ENCODE measurements around the gene HEY2. TPM values are rescaled to one million over a fixed set of nuclear protein-coding genes. Genes with fewer than 3 reads are reported as not detected.

HEY2 gene
- total and polyA plus RNA-seq, 9 donors = 3.0 to 19.9 (median 8.2) TPM

DNA sequence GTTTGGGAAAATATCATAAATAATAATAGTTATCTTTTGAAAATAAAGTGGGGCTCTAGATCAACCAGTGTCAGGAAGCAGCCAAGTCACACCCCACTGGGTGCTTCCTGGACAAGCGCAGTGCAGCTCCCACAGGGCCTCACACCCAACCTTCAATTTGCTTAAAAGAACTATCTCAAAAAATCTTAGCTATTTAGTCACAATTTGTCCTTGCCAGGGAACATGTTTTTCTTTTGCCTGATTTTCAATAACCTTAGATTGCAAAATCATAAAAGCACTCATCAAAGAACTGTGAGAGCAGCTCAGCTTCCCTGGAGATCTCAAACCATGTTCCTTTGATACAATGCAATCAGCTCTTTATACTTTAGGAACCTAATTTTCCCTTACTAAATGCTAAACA is 39.7 kb downstream of the HEY2 start:
- H3K4me1 ChIP-seq (ENCODE audit: insufficient read depth) = peaks cover 6% of the 10 kb centered on the region
- intact Hi-C loops (cut with DNase I) = no loop called here
- H3K27ac ChIP-seq = peak overlapping the region in 1 of 2 donors; percentile 99
- WGBS, 3 donors = 83 to 90% (median 86%) methylated on average over 1 of the region's 1 CpG
- DNase-seq = no peak
- no peak overlapping the region for H3K4me3 ChIP-seq
- TF ChIP-seq POLR2A (IDR thresholded peaks at IDR 0.05) (no peak), EP300 (IDR thresholded peaks at IDR 0.05) (no peak)
- TF ChIP-seq, protein P1, sequence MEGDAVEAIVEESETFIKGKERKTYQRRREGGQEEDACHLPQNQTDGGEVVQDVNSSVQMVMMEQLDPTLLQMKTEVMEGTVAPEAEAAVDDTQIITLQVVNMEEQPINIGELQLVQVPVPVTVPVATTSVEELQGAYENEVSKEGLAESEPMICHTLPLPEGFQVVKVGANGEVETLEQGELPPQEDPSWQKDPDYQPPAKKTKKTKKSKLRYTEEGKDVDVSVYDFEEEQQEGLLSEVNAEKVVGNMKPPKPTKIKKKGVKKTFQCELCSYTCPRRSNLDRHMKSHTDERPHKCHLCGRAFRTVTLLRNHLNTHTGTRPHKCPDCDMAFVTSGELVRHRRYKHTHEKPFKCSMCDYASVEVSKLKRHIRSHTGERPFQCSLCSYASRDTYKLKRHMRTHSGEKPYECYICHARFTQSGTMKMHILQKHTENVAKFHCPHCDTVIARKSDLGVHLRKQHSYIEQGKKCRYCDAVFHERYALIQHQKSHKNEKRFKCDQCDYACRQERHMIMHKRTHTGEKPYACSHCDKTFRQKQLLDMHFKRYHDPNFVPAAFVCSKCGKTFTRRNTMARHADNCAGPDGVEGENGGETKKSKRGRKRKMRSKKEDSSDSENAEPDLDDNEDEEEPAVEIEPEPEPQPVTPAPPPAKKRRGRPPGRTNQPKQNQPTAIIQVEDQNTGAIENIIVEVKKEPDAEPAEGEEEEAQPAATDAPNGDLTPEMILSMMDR (IDR thresholded peaks at IDR 0.05) = no peak
- H3K9me3 ChIP-seq = no peaks in the 10 kb centered on the region
- no peaks in the 10 kb centered on the region for H3K27me3 ChIP-seq
- H3K36me3 ChIP-seq = no peaks in the 10 kb centered on the region

DNA sequence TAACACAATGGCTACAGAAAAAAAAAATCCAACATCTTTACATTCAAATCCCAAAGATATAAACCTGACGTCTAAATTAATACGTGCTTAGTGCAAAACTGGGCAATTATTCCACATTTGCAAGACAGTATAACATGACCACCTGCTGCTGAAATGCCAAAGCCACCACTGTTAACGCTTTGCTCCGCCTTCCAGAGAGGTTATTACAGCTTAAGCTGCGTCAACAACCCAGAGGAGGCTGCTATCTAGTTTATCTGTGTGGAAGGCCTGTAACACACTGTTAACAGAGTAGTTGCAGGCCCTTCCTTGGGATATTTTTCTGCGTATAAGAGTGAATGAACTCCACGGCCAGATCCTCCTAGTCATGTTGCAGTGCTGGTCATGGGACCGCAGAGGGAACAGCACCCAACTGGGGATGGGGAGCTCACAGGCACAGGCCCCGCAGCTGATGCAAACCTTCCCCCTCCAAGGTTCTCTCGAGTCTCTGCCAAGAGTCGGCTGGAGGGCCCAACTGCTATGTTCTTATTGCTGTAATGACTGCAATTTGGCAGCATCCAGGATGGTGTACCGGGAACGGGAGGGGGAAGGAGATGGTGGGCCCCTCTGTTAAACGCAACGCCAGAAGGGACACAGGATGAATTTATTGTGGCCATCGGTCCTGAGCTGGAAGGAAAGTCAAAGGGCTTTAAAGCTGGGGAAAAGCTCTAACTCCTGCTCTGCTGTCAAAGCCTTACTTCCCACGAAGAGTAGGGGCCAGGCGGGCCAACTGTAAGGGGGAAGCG is 40.3 kb downstream of the HEY2 start:
- Histone ChIP-seq H3K27ac (peak overlapping the region; percentile 99), H3K9me3 (no peaks in the 10 kb centered on the region), H3K4me3 (peak overlapping the region; percentile 75), H3K27me3 (no peaks in the 10 kb centered on the region), H3K4me1 (ENCODE audit: insufficient read depth) (peaks cover 6% of the 10 kb centered on the region), H3K36me3 (no peaks in the 10 kb centered on the region)
- intact Hi-C loops (cut with DNase I) = loop anchor here (2.0 to 5.0 kb wide), 2 partner anchors 167 to 168 kb away; partner anchors contain the start of gene HINT3 (in 4 of the 4)
- 17 to 22% (median 20%) methylated on average over 19 of the region's 19 CpGs for WGBS, 3 donors
- TF ChIP-seq, protein P1 (IDR thresholded peaks at IDR 0.05) = no peak
- no peak for TF ChIP-seq EP300 (IDR thresholded peaks at IDR 0.05)
- no peak for TF ChIP-seq POLR2A (IDR thresholded peaks at IDR 0.05)
- DNase-seq = peak; percentile 59 to 69 (median 68)

DNA sequence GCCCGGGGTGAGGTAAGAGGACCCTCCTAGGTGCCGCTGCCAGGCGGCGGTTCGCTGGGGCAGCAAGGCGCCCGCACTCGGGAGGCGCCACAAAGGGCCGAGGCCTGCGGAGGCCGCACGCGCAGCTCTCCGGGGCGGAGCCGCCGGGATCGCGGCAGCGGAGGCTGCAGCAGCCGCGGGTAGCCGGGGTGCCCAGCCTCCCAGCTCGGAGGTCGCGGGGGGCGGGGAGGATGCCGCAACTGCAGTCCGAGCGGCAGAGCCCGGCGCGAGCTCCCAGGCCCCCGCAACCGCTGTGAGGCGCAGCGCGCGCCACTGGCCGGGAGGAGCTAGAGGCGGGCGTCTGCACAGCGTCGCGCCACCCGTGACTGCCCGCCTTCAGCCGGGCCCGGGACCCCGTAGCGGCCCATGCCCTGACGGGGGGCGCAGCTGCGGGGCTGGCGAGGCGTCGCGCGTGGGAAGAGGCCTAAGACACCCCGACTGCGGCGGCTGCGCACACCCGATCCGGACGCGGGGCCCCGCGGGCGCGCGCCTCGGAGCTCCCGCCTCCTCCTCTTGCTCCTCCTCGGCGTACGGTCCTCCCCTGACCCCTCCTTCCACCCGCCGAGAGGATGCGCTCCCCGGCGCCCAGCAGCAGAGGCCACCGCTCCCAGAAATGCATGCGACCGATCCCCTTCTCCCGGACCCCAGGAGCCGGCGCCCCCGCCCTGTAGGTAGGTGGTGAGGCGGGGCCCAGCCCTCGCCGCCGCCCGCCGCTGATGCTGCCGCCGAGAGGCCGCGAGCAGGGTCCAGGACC is 41.1 kb downstream of the HEY2 start, which contains the start of gene NCOA7:
Gene NCOA7, plus strand, starts transcription at position 603 of the 793 bp plus-strand sequence. CDS start 24,395 bp downstream, outside the sequence.
- peak within 1 kb of the TSS; percentile 75 for H3K4me3 ChIP-seq
- H3K36me3 ChIP-seq = no peaks in the 10 kb centered on the region
- intact Hi-C loops (cut with DNase I) = loop anchor here (2.0 to 5.0 kb wide), 2 partner anchors 166 to 167 kb away; partner anchors contain the start of gene HINT3 (in 4 of the 4)
- peak; percentile 81 to 87 (median 85) for DNase-seq
- H3K9me3 ChIP-seq = no peaks in the 10 kb centered on the region
- TF ChIP-seq, protein P1 (IDR thresholded peaks at IDR 0.05) = peak in 2 of 3 donors; percentile 4 to 7
- TF ChIP-seq EP300 (IDR thresholded peaks at IDR 0.05) (no peak), POLR2A (IDR thresholded peaks at IDR 0.05) (peak; percentile 89)
- 0 to 1% (median 1%) methylated on average over 63 to 100 of the region's 100 CpGs for WGBS, 3 donors
- H3K27ac ChIP-seq = peak within 1 kb of the TSS; percentile 99
- no peaks in the 10 kb centered on the region for H3K27me3 ChIP-seq
- H3K4me1 ChIP-seq (ENCODE audit: insufficient read depth) = peaks cover 6% of the 10 kb centered on the region

DNA sequence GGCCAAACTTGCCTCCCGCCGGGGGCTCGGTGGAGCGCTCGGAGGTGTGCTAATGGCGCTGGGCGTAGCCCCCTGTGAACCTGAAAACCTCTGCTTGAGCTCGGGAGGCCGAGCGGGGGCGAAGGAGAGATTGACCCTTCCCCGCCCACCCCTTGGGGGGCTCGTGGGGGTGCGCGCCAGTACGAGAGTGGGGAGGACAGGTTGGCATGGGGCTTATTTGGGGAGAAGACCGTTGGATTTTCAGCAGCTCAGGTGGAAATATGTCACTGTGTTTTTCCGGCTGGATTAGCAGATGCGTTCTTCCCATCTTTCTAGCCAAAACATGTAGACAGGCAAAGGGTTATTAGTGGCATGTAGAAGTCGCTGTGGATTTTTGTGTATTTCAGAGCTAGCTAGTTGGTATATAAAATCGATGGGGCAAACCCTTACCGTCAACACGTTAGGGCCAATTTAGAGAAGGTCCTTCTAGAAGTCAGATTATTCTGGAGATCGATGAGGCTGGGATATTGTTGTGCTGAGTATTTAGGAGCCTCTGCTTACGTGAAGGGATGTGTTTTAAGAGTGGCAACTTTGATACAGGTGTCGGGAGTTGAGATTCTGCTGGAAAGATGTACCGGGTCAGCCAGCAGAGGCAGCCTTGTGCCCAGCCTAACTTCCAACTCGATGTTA is 41.9 kb downstream of the HEY2 start:
- Histone ChIP-seq H3K4me3 (peak overlapping the region; percentile 75), H3K36me3 (no peaks in the 10 kb centered on the region), H3K4me1 (ENCODE audit: insufficient read depth) (peaks cover 6% of the 10 kb centered on the region), H3K9me3 (no peaks in the 10 kb centered on the region), H3K27me3 (no peaks in the 10 kb centered on the region), H3K27ac (peak overlapping the region; percentile 99)
- DNase-seq = peak in 3 of 5 donors; percentile 18 to 47 (median 46)
- intact Hi-C loops (cut with DNase I) = loop anchor here (2.0 to 5.0 kb wide), 2 partner anchors 166 kb away; partner anchors contain the start of gene HINT3 (in 4 of the 4)
- TF ChIP-seq EP300 (IDR thresholded peaks at IDR 0.05) (no peak), POLR2A (IDR thresholded peaks at IDR 0.05) (no peak)
- TF ChIP-seq, protein P1 (IDR thresholded peaks at IDR 0.05) = peak in 2 of 3 donors; percentile 39 to 50
- whole genome bisulfite sequencing, 3 donors = 0% methylated on average over 28 of the region's 28 CpGs

All from ovary (tissue), 9 donors.